Thyroid gland (tissue), 4 donors: ENCODE measurements around the gene HS3ST3A1.

Source experiments
- POLR2A ChIP-seq, 2 donors: fragments of 450-650 bp; IDR thresholded peaks; one replicate each; pipeline ENCODE4 v1.6.1; 2017; ENCODE audit warnings: antibody characterized with exemption in 2 of 2, mild to moderate bottlenecking in 2 of 2, moderate library complexity in 1 of 2
- TF ChIP-seq, protein P1 (sequence below), 6 experiments: fragments of 200-600 bp in 3 of 6; fragments of 450-650 bp in 3 of 6; sonication (generic) in 3 of 6; IDR thresholded peaks; one replicate each; pipeline ENCODE4 v1.5.1; 2016 to 2019; ENCODE audit warnings: antibody characterized with exemption in 6 of 6, mild to moderate bottlenecking in 2 of 6, inconsistent platforms in 1 of 6, moderate library complexity in 1 of 6

DNA sequence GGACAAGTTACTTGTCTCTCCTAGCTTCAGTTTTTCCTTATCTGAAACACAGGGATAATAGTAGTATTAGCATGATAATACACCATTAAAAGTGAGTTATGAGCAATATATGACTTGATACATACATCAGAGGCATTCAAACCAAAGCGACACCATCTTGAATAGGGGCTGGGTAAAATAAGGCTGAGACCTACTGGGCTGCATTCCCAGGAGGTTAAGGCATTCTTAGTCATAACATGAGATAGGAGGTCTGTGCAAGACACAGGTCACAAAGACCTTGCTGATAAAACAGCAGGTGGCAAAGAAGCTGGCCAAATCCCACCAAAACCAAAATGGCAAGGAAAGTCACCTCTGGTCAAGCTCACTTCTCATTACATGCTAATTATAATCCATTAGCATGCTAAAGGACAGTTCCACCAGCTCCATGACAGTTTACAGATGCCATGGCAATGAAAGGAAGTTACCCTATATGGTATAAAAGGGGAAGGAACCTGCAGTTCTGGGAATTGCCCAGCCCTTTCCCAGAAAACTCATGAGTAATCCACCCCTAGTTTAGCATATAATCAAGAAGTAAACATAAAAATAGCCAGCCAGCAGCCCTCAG, 37.2 kb upstream of the HS3ST3A1 start:
- TF ChIP-seq, protein P1, sequence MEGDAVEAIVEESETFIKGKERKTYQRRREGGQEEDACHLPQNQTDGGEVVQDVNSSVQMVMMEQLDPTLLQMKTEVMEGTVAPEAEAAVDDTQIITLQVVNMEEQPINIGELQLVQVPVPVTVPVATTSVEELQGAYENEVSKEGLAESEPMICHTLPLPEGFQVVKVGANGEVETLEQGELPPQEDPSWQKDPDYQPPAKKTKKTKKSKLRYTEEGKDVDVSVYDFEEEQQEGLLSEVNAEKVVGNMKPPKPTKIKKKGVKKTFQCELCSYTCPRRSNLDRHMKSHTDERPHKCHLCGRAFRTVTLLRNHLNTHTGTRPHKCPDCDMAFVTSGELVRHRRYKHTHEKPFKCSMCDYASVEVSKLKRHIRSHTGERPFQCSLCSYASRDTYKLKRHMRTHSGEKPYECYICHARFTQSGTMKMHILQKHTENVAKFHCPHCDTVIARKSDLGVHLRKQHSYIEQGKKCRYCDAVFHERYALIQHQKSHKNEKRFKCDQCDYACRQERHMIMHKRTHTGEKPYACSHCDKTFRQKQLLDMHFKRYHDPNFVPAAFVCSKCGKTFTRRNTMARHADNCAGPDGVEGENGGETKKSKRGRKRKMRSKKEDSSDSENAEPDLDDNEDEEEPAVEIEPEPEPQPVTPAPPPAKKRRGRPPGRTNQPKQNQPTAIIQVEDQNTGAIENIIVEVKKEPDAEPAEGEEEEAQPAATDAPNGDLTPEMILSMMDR (IDR thresholded peaks at IDR 0.05): no peak
- TF ChIP-seq POLR2A (IDR thresholded peaks at IDR 0.05): no peak
